Suppressor macrophage (primary cell): ENCODE results near the gene MESD.

Experiments
- DNase-seq, 4 experiments: peaks; one replicate each; pipeline ENCODE4 v3.0.0-alpha.2; 2020 to 2022
- total RNA-seq, 17 experiments: gene quantifications; one replicate each; lab custom pipeline; 2026; ENCODE audit warnings: mixed read lengths in 6 of 17, inconsistent platforms in 3 of 17; lab: John Stamatoyannopoulos, UW

The MESD gene
- total RNA-seq, result 43.2 to 149 (median 98.7) reads per million in 17 experiments

GRCh38 chr15:80989518-80990478 lies at the start of gene MESD:
Gene MESD (minus strand): TSS chr15:80989819. CDS start chr15:80989791, 28 bp downstream.
- peak; percentile 97 to 99 (median 98) for DNase-seq

DNA sequence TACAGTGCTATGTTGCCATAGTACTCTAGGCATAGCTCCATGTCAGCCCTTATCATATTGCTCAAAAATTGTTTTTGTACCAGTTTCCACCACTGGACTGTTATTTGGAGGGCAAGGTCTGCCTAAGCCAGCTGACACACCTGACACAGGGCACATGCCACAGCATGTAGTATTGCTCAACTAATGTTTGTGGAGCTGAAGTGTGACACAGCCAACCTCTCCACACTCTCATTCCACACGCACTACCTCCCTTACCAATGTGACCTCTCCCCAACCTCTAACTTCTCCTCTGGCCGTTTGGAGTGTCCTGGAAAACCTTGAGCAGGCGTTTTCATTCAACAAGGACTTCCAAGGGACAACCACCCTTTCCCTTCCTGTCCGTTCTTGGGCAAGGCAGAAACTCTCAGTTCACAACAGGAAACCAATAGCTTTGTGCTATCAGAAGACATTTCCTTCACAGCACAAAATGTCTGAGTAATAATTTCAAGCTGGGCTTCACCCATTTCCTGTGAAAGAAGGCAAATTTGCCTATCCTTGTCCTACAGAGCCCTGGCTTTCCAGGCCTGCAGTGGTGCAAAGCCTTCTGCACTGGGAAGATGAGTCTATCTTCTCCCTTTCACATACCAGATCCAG lies 49.5 kb upstream of the MESD start:
- peak in 2 of 4 experiments; percentile 10 to 14 for DNase-seq

GRCh38 chr15:81037952-81038743 lies 48.5 kb upstream of the MESD start:
- DNase-seq, result no peak

- DNase-seq, result peak in 2 of 4 experiments; percentile 16 to 18
These were observed 43.9 kb upstream of the MESD start for GRCh38 chr15:81033508-81033907.

DNA sequence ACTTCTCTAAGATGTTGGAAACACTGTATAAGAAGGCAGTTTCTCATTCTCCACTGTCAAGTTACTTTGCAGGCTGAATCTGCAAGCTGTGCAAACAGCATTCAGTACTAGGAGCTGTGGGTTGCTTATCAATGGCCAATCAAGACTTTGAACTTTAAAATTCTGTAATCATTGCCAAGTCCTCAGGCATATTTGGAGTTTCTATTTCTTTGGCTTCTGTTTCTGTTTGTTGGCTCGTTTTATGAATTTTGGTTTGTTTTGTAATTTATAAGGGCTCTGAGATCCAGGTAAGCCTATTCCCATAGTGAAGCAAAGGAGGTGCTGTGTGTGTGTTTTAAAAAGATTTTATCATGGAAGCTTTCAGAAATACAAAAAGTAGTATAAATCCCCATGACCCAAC lies 43.2 kb upstream of the MESD start:
- no peak for DNase-seq

DNA sequence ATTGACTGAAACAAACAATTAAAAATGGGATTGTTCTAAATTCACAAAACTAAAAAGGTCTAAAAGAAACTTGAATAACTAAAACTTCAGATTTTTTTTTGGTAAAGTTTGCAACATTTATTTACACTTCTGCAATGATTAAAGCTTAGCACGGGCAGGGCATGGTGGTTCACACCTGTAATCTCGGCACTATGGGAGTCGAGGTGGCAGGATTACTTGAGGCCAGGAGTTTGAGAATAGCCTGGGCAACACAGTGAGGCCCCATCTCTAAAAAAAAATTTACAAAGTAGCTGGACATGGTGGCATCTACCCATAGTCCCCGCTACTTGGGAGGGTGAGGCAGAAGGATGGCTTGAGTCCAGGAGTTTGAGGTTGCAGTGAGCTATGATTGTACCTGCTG lies 42.7 kb upstream of the MESD start:
- no peak for DNase-seq

DNA sequence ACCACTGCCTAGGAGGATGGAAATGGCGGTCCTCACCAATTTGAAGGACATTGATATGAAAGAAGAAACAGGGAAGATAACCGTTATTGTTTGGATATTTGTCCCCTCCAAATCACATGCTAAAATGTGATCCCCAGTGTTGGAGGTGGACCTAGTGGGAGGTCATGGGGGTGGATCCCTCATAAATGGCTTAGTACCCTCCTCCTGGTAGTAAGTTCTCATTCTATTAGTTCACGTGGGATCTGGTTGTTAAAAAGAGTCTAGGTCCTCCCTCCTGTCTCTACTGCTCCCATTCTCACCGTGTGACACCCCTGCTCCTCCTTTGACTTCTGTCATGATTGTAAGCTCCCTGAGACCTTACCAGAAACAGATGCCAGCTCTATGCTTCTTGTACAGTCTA lies 41.6 kb upstream of the MESD start:
- no peak for DNase-seq

DNA sequence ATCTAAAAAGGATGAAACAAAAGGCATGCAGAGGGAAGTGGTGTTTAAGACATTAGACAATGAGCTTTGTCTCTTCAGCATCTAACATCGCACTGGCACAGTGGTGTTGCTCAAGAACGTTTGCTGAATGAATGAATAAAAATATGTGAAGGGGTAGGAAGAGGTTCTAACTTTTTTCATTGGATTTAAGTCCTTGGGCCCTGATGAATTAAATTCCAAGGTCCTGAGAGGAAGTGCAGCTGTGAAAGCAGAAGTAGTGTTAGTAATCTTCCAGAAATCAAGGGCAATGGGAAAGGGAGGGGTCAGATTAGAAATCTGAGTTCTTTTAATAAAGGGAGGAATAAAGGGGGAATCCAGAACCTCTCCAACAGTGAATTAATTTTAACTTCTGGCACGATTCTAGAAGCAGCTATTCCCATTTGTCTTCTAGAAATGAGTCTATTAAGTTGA lies 40.7 kb upstream of the MESD start:
- DNase-seq, result peak; percentile 39 to 81 (median 64)

- DNase-seq, result peak in 3 of 4 experiments; percentile 13 to 80 (median 75)
These were observed 40.0 kb upstream of the MESD start for GRCh38 chr15:81029414-81030300.

GRCh38 chr15:81026836-81027599 lies 37.4 kb upstream of the MESD start:
- peak; percentile 15 to 68 (median 46) for DNase-seq

- no peak for DNase-seq
These were observed 36.2 kb upstream of the MESD start for GRCh38 chr15:81025721-81026370.

DNA sequence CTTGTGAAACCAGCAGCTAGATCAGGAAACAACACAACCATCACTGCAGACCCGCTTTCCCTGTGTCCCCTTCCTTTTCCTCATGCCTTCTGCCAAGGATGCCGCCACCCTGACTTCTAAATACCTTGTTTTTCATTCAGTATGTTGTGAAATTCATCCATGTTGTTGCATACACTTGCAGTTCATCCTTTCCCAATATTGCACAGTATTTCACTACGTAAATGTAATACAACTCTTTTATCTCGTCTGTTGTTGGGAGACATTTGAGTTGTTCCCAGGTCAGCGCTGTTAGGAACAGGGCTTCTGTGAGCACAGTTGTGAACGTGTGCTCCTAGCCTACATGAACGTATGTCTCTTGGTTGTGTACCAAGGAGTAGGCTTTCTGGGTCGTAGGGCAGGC lies 35.3 kb upstream of the MESD start:
- DNase-seq, result peak in 2 of 4 experiments; percentile 52

DNA sequence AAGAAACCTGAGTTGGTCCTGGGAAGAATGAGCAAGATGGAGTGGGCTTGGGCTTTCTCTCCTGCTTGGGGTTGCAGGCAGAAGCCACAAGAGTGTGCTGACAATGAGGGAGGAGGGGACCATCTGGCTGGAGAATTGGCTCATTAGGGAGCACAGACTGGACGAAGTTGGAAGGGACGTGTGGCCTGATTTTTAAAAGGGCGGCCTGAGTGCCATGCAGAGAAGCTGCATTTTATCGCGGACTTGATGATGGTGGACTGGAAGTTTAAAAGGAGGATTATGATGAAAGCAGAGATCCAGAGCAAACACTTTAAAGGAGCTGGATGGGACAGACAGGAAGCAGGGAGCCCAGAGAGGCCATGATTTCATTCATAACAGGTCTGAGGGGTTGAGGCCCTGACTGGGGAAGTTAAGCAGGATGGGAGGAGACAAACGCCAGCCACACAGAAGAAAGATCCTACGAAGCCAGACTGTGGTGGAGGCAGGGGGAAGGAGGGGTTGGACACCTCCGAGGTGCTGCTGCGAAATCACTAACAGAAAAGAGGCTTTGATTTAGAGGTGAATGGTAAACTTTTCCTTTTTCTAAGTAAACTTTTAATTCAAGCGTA lies 34.8 kb upstream of the MESD start:
- DNase-seq, result peak; percentile 60 to 74 (median 74)

- DNase-seq, result peak; percentile 96 to 99 (median 97)
These were observed 34.1 kb upstream of the MESD start for GRCh38 chr15:81023483-81024264.

DNA sequence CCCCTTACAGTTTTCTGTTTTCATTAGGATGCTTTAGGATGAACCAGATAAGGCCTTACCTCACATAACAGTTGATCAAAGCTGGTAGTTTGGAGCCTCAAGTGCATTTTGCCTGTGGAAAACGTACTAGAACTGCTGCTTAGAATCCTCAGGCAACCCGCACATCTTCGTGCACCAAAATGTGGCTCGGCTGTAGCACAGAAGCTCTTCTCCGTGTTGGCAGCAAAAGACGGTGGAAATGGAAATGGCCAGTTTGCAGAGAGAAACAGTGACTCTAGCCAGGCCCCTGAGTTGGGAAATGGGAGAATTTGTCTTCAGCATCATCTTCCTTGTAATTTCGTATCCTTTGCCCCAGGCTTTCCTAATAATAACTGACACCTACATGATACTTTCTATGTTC lies 31.7 kb upstream of the MESD start:
- DNase-seq, result no peak

DNA sequence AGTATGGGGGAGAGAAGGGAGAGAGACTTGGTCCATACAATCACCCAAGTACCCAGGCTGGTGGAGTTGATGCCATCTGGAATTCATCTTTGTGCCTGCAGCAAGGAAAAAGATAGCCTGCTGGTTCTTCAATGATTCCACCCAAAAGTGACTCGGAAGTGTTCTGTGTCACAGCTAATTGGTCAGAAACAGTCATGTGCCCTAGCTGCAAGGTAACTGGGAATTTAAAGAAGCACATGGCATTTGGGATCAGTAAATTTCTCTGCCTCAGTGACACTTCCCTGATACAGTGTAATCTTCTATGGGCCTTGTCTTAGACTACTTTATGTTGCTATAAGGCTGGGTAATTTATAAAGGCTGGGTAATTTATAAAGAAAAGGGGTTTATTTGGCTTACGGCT lies 28.6 kb upstream of the MESD start:
- DNase-seq, result no peak

- DNase-seq, result no peak
These were observed 27.0 kb upstream of the MESD start for GRCh38 chr15:81016489-81017068.
